Liver (tissue), 9 donors: ENCODE measurements around the gene GMEB2. TPM values are rescaled to one million over a fixed set of nuclear protein-coding genes. Genes with fewer than 3 reads are reported as not detected.
"Not testable (repeated sequence)": the region's sequence is repeated elsewhere in the genome, so short reads cannot be mapped to it uniquely, and the experiment has no call there.

ENCODE experiments used
- DNase-seq: peaks from one replicate; pipeline ENCODE4 v3.0.0-alpha.2; 2017; ENCODE audit warnings: low spot score
- H3K27ac ChIP-seq, 2 donors: one replicate each; pipeline ENCODE4 v1.7.0; 2013; ENCODE audit warnings: inconsistent platforms in 2 of 2, low read length in 2 of 2, control low read depth in 1 of 2, low read depth in 1 of 2, mild to moderate bottlenecking in 1 of 2
- H3K27me3 ChIP-seq, 4 donors: one replicate each; pipeline versions ENCODE4 v1.6.1 to v1.7.0; 2013; ENCODE audit warnings: low read length in 3 of 4, inconsistent platforms in 1 of 4, mild to moderate bottlenecking in 1 of 4, moderate library complexity in 1 of 4; ENCODE audit not compliant: control insufficient read depth in 4 of 4, insufficient read depth in 4 of 4
- H3K36me3 ChIP-seq, 4 donors: one replicate each; pipeline versions ENCODE4 v1.6.1 to v1.7.0; 2013; ENCODE audit warnings: low read length in 3 of 4, mild to moderate bottlenecking in 3 of 4, low read depth in 1 of 4, moderate library complexity in 1 of 4; ENCODE audit not compliant: control insufficient read depth in 4 of 4, insufficient read depth in 3 of 4
- H3K4me1 ChIP-seq, 4 donors: one replicate each; pipeline versions ENCODE4 v1.6.1 to v1.7.0; 2013; ENCODE audit warnings: low read length in 3 of 4, mild to moderate bottlenecking in 3 of 4, moderate library complexity in 1 of 4; ENCODE audit not compliant: control insufficient read depth in 4 of 4, insufficient read depth in 4 of 4
- H3K4me3 ChIP-seq, 3 donors: one replicate each; pipeline versions ENCODE4 v1.6.1 to v1.7.0; 2013; ENCODE audit warnings: low read length in 3 of 3, control low read depth in 1 of 3, low read depth in 1 of 3, mild to moderate bottlenecking in 1 of 3
- H3K9ac ChIP-seq, 2 donors: one replicate each; pipeline ENCODE4 v1.7.0; 2013; ENCODE audit warnings: low read length in 2 of 2, mild to moderate bottlenecking in 2 of 2, moderate library complexity in 2 of 2, control low read depth in 1 of 2, low read depth in 1 of 2
- H3K9me3 ChIP-seq, 4 donors: one replicate each; pipeline versions ENCODE4 v1.6.1 to v1.7.0; 2013; ENCODE audit warnings: low read length in 3 of 4; ENCODE audit not compliant: control insufficient read depth in 4 of 4
- ATF3 ChIP-seq: IDR thresholded peaks from 2 replicates; pipeline ENCODE4 v1.6.1; 2016; ENCODE audit warnings: antibody characterized with exemption
- EGR1 ChIP-seq, 2 donors: IDR thresholded peaks; 2 replicates each; pipeline ENCODE4 v1.6.1; 2016 to 2018; ENCODE audit warnings: antibody characterized with exemption in 2 of 2, low read depth in 2 of 2
- FOXA1 ChIP-seq: IDR thresholded peaks from 2 replicates; pipeline ENCODE4 v1.6.1; 2016; ENCODE audit warnings: antibody characterized with exemption
- FOXA2 ChIP-seq: IDR thresholded peaks from 2 replicates; pipeline ENCODE4 v1.6.1; 2016; ENCODE audit warnings: antibody characterized with exemption
- GABPA ChIP-seq, 2 donors: IDR thresholded peaks in 1 of 2; conservative IDR thresholded peaks in 1 of 2; 2 replicates each; pipeline ENCODE4 v1.6.1; 2016; ENCODE audit warnings: antibody characterized with exemption in 2 of 2, mild to moderate bottlenecking in 1 of 2, moderate library complexity in 1 of 2
- HNF4A ChIP-seq, 2 donors: conservative IDR thresholded peaks; 2 replicates each; pipeline ENCODE4 v1.6.1; 2016; ENCODE audit warnings: antibody characterized with exemption in 2 of 2, mild to moderate bottlenecking in 2 of 2
- HNF4G ChIP-seq: IDR thresholded peaks from 2 replicates; pipeline ENCODE4 v1.6.1; 2016; ENCODE audit warnings: antibody characterized with exemption
- JUND ChIP-seq, 2 donors: IDR thresholded peaks; 2 replicates each; pipeline ENCODE4 v1.6.1; 2016; ENCODE audit warnings: antibody characterized with exemption in 2 of 2
- NR2F2 ChIP-seq: IDR thresholded peaks from 2 replicates; pipeline ENCODE4 v1.6.1; 2016; ENCODE audit warnings: antibody characterized with exemption
- RAD21 ChIP-seq, 2 donors: IDR thresholded peaks; 2 replicates each; pipeline ENCODE4 v1.6.1; 2016; ENCODE audit warnings: antibody characterized with exemption in 2 of 2, mild to moderate bottlenecking in 2 of 2
- RXRA ChIP-seq, 2 donors: IDR thresholded peaks; 2 replicates each; pipeline ENCODE4 v1.6.1; 2017 to 2018; ENCODE audit warnings: antibody characterized with exemption in 2 of 2, mild to moderate bottlenecking in 1 of 2
- SP1 ChIP-seq: IDR thresholded peaks from 2 replicates; pipeline ENCODE4 v1.6.1; 2018; ENCODE audit warnings: antibody characterized with exemption, mild to moderate bottlenecking
- TAF1 ChIP-seq: conservative IDR thresholded peaks from 2 replicates; pipeline ENCODE4 v1.6.1; 2016; ENCODE audit warnings: antibody characterized with exemption, mild to moderate bottlenecking
- YY1 ChIP-seq: IDR thresholded peaks from 2 replicates; pipeline ENCODE4 v1.6.1; 2016; ENCODE audit warnings: antibody characterized with exemption, mild to moderate bottlenecking
- ZBTB33 ChIP-seq: IDR thresholded peaks from 2 replicates; pipeline ENCODE4 v1.6.1; 2016; ENCODE audit warnings: antibody characterized with exemption
- WGBS: extraction: QIAGEN DNeasy Blood & Tissue Kit; methylation state at CpG from one replicate; pipeline ENCODE4 v1.1.7; 2013; 5-methylcytosine and 5-hydroxymethylcytosine counted together
- polyA plus RNA-seq, 2 donors: library from polyadenylated mRNA; stranded (reverse) in 1 of 2; unstranded in 1 of 2; fragments of 200-250 nt in 1 of 2; fragments of >200 nt in 1 of 2; fragmentation: Nextera tagmentation in 1 of 2; extraction: Ambion mirVana in 1 of 2; gene quantifications; one replicate each; pipeline versions ENCODE4 v1.2.1 to v1.2.3, GENCODE V29; 2013 to 2015
- total RNA-seq, 2 donors: library from RNA; depleted of rRNA; stranded (reverse); fragments of >200 nt; gene quantifications; one replicate each; pipeline ENCODE4 v1.2.3, GENCODE V29; 2014
- TF ChIP-seq, protein P1 (sequence below): IDR thresholded peaks from 2 replicates; pipeline ENCODE4 v1.6.1; 2016; ENCODE audit warnings: antibody characterized with exemption, mild to moderate bottlenecking
- TF ChIP-seq, protein P2 (sequence below): fragments of 150-350 bp; IDR thresholded peaks from 2 replicates; pipeline ENCODE4 v1.5.1; 2017; ENCODE audit warnings: improper control_type of control experiment, low read depth, low read length; ENCODE audit not compliant: missing input control
- TF ChIP-seq, protein P3 (sequence below): IDR thresholded peaks from 2 replicates; pipeline ENCODE4 v1.6.1; 2016; ENCODE audit warnings: antibody characterized with exemption
- donor health status: healthy.
- donor health status: healthy.
- donor health status: healthy.
- donor health status: healthy.
- donor health status: healthy.

GMEB2 gene
- total and polyA plus RNA-seq, 4 donors: 1.3 to 8.6 (median 5.3) TPM

DNA sequence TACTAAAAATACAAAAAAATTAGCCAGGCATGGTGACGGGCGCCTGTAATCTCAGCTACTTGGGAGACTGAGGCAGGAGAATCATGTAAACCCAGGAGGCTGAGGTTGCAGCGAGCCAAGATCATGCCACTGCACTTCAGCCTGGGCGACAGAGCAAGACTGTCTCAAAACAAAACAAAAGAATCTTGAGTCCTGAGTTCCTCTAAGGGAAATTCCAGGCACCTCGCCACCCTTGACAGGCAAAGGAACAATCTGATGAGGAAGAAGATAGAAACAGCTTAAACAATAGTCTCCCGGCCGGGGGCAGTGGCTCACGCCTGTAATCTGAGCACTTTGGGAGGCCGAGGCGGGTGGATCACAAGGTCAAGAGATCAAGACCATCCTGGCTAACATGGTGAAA, 4.5 kb upstream of the GMEB2 start:
- WGBS: 51% methylated on average over 10 of the region's 10 CpGs
- H3K27me3 ChIP-seq, H3K27ac ChIP-seq, DNase-seq, H3K4me1 ChIP-seq, H3K36me3 ChIP-seq, H3K4me3 ChIP-seq, H3K9ac ChIP-seq, H3K9me3 ChIP-seq: not testable (repeated sequence)
- TF ChIP-seq NR2F2: peak; percentile 47

DNA sequence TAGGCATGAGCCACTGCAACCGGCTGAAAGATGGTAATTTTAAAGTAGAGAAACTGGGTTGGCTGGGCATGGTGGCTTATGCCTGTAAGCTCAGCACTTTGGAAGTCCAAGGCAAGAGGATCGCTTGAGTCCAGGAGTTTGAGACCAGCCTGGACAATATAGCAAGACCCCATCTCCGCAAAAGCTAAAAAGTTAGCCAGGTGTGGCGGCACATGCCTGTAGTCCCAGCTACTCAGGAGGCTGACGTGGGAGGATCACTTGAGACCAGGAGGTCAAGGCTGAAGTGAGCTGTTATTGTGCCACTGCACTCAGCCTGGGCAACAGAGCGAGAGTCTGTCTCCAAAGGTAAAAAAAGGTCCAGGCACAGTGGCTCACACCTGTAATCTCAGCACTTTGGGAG, 4.1 kb upstream of the GMEB2 start:
- DNase-seq, H3K9me3 ChIP-seq, H3K4me3 ChIP-seq, H3K27me3 ChIP-seq, H3K4me1 ChIP-seq, H3K27ac ChIP-seq, H3K9ac ChIP-seq, H3K36me3 ChIP-seq: not testable (repeated sequence)
- WGBS: 94% methylated on average over 6 of the region's 6 CpGs

DNA sequence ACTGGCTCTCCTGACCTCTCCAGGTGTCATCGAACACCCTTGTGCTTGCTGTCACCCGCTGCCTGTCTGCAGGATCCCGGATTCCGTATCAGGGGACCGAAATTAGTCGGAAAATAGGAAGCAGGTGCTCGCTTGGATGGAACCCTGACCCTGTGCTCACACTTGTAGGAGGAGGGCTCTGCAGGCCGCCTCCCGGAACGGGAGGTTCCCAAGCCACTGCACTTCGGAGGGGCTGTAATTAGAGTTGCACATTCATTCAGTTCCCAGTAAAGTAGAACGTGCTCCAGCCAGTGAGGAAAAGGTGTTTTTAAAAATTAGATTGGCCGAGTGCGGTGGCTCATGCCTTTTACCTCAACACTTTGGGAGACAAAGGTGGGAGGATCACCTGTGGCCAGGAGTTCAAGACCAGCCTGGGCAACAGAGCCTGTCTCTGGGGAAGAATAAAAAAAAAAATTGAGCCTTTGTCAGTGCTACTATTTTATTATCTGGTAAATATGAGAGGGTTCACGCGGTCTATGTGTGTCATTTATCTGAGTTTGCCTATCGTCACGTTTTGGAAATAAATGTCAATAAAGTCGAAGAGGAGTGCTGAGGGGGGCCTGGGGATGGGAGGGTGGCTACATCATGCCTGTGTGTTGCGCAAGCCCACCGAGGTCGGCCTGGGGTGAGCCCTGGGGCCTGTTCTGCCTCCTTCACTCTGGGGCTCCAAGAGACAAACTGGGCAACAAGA, 1.5 kb upstream of the GMEB2 start:
- TF ChIP-seq TAF1 (no peak), SP1 (peak; percentile 77), RXRA (IDR thresholded peaks at IDR 0.05) (peak in 1 of 2 donors; percentile 47), JUND (IDR thresholded peaks at IDR 0.05) (no peak), RAD21 (IDR thresholded peaks at IDR 0.05) (peak in 1 of 2 donors; percentile 56), EGR1 (IDR thresholded peaks at IDR 0.05; ENCODE audit: low read depth in 2 of 2) (no peak), NR2F2 (peak; percentile 12), HNF4G (no peak), GABPA (IDR thresholded peaks at IDR 0.05 in 1 of 2, conservative IDR thresholded peaks at IDR 0.05 in 1 of 2) (peak; percentile 63 to 83), YY1 (peak; percentile 72), HNF4A (conservative IDR thresholded peaks at IDR 0.05) (peak; percentile 39 to 62), ZBTB33 (no peak), ATF3 (peak; percentile 18), FOXA2 (no peak), FOXA1 (no peak)
- TF ChIP-seq, protein P1, sequence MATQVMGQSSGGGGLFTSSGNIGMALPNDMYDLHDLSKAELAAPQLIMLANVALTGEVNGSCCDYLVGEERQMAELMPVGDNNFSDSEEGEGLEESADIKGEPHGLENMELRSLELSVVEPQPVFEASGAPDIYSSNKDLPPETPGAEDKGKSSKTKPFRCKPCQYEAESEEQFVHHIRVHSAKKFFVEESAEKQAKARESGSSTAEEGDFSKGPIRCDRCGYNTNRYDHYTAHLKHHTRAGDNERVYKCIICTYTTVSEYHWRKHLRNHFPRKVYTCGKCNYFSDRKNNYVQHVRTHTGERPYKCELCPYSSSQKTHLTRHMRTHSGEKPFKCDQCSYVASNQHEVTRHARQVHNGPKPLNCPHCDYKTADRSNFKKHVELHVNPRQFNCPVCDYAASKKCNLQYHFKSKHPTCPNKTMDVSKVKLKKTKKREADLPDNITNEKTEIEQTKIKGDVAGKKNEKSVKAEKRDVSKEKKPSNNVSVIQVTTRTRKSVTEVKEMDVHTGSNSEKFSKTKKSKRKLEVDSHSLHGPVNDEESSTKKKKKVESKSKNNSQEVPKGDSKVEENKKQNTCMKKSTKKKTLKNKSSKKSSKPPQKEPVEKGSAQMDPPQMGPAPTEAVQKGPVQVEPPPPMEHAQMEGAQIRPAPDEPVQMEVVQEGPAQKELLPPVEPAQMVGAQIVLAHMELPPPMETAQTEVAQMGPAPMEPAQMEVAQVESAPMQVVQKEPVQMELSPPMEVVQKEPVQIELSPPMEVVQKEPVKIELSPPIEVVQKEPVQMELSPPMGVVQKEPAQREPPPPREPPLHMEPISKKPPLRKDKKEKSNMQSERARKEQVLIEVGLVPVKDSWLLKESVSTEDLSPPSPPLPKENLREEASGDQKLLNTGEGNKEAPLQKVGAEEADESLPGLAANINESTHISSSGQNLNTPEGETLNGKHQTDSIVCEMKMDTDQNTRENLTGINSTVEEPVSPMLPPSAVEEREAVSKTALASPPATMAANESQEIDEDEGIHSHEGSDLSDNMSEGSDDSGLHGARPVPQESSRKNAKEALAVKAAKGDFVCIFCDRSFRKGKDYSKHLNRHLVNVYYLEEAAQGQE: peak; percentile 57
- TF ChIP-seq, protein P2, sequence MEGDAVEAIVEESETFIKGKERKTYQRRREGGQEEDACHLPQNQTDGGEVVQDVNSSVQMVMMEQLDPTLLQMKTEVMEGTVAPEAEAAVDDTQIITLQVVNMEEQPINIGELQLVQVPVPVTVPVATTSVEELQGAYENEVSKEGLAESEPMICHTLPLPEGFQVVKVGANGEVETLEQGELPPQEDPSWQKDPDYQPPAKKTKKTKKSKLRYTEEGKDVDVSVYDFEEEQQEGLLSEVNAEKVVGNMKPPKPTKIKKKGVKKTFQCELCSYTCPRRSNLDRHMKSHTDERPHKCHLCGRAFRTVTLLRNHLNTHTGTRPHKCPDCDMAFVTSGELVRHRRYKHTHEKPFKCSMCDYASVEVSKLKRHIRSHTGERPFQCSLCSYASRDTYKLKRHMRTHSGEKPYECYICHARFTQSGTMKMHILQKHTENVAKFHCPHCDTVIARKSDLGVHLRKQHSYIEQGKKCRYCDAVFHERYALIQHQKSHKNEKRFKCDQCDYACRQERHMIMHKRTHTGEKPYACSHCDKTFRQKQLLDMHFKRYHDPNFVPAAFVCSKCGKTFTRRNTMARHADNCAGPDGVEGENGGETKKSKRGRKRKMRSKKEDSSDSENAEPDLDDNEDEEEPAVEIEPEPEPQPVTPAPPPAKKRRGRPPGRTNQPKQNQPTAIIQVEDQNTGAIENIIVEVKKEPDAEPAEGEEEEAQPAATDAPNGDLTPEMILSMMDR: no peak
- TF ChIP-seq, protein P3, sequence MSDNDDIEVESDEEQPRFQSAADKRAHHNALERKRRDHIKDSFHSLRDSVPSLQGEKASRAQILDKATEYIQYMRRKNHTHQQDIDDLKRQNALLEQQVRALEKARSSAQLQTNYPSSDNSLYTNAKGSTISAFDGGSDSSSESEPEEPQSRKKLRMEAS: peak; percentile 84
- Histone ChIP-seq H3K4me1 (peaks cover 2 to 9% (median 9%) of the 10 kb centered on the region in 4 donors), H3K27ac (peak overlapping the region; percentile 87 to 98), H3K9ac (peak overlapping the region; percentile 24 to 65), H3K27me3 (no peaks in the 10 kb centered on the region), H3K4me3 (peak overlapping the region; percentile 79 to 95 (median 92)), H3K9me3 (no peaks in the 10 kb centered on the region), H3K36me3 (no peaks in the 10 kb centered on the region)
- WGBS: 16% methylated on average over 22 of the region's 22 CpGs
- DNase-seq: peak; percentile 61
